ENCODE results near the gene EEPD1. TPM values are rescaled to one million over a fixed set of nuclear protein-coding genes. Genes with fewer than 3 reads are reported as not detected.
A peak's percentile ranks its signal among the peaks of the same experiment; 100 is the strongest.
"Not testable (repeated sequence)": the region's sequence is repeated elsewhere in the genome, so short reads cannot be mapped to it uniquely, and the experiment has no call there.

Gene EEPD1
- total RNA-seq, 1 donor from 2014 or later = 11.4 TPM

DNA sequence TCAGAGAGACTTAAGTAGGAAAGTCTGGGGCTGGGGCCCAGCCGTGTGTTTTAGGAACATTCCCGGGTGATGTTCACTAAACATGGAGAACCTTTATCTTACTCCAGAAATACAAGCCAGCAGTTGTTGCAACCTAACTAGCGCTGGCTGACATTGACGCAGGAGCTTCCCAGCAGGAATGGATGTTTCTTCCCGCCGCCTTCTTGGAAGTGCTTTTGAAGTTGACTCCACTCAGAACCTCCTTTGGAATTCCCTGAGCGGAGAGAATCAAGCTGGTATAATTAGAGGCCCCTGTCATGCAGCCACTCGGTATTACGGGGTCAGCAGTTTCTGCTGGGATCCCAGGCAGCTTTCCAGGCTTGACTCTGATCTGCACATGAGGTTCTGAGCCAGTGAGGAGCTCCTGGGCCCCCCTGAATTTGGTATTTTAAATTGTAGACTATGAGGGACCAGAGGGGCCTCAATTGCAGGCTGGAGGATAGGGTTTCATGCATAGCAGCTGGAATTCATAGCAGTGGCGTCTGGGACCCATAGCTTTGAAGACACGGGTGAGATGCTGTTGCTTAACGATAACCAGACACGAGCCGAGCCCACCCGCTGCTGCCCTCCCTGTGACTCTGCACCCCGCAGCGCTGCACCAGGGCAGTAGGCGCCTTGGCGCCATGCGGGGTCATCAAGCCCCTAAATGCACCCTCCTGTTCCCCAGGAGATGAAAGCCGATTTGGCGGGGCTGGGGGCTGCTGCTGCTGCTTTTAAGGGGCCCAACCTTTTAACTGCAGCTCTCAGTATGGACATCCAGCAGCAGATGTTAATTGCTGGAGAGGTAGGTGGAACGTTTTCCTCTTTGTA is 61.8 kb downstream of the EEPD1 start:
- DNase-seq (ENCODE audit: low spot score) = no peak

DNA sequence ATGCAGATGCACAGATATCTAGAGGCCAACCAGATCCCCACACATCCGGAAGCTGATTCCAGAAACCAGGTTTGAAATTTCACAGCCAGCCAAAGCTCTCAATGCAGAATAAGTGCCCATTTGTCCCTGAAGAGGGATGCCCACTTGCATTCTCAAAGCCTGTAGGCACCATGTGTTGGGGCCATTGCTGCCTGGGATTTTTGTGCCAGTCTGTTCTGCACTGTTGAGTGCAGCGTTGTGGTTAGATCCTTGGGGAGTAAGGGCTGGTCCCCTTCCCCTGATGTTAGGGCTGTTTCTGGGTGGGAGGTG is 62.4 kb downstream of the EEPD1 start:
- no peak for DNase-seq (ENCODE audit: low spot score)

DNA sequence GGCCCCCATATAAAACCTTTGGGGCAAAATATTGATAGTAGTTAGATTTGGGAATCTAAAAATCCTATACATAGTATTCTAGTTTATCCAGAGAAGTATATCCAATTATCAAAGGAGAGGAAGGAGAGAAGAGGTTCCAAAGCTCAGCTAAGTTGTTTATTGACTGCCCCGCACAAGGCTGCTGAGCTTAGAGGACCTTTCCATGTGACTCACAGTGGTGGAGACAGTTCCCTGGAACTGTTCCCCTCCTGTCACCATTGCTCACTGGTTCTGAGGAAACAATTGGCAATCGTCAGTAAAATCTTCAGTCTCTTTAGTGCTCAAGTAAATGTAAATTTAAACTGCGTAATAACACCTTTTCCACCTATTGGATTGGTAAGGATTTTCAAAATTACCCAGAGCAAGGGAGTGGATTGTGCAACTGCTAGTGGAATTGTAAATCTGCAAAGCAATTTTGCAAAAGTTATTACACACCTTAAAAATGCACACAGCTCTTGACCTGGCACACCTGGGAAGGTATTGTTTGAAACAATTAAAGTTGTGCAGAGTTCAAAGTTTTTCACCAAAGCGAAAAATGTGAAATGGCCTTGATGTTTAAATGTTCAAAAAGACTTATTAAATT is 63.1 kb downstream of the EEPD1 start:
- no peak for DNase-seq (ENCODE audit: low spot score)

DNA sequence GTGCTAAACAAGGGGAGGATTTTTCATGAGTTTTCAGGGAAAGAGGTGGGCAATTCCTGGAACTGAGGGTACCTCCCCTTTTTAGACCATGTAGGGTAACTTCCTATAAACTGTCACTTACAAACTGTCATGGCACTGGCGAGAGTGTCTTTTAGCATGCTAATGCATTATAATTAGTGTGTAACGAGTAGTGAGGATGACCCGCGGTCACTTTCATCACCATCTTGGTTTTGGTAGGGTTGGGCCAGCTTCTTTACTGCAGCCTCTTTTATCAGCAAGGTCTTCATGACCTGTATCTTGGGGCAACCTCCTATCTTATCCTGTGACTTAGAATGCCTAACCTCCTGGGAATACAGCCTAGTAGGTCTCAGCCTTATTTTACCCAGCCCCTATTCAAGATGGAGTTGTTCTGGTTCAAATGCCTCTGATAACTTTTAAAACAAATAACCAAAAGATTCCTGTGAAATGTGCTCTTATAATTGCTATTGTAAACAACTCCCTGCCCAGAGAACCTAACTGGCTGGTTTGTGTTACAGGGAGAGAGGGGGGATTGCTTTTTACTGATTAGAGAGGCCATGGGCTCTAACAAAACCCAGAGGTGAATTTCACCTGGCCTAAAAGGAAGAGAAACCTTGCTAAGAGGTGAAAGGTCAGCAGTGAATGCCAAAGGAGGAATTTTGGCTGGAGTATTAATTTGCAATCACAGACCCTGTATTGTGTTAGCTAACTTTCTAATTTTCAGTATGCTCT is 64.3 kb downstream of the EEPD1 start:
- DNase-seq (ENCODE audit: low spot score) = no peak

DNA sequence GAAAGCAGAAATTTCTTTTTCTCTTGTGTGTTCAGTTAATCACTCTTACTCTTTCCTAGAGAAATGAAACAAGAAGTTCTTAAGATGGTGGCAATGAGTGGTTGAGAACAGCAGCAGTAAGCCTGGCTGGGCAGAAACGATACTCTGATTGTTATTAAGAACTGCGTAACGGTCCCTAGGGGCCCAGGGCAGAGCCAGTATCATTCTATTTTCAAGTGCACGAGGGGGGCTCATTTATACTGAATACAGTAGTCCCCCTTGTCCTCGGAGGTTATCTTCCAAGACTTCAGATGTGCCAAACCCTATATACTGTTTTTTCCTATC is 64.9 kb downstream of the EEPD1 start:
- DNase-seq (ENCODE audit: low spot score) = no peak

DNA sequence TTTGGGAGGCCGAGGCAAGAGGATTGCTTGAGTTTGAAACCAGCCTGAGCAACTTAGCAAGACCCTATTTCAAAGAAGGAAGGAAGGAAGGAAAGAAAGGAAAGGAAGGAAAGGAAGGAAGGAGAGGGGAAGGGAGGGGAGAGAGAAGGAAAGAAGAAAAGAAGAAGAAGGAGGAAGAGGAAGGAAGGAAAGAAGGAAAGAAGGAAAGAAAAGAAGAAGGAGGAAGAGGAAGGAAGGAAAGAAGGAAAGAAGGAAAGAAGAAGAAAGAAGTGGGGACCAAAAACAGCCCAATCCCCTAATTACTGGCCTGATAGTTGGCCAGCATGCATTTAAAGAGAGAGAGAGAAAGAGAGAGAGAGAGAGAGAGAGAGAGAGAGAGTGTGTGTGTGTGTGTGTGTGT is 66.4 kb downstream of the EEPD1 start:
- no peak for DNase-seq (ENCODE audit: low spot score)

DNA sequence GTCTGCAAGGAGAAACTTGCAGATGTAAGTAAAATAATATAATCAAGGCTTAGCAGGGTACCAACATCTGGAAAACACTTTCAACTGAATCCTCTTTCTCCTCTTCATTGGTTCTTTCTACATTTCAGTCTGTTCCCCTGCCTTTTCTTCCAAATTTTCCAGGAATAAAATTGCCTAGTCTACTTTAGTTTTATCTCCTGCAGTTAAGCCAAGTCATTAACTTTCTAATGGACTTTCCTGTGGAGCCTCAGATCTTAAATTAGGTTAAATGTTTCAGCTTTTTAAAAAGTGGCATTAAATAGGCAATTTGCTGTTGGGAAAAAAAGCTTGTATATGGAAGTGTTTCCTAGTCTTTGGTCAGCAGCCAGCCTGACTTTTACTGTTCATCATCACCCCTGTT is 70.8 kb downstream of the EEPD1 start:
- no peak for DNase-seq (ENCODE audit: low spot score)

DNA sequence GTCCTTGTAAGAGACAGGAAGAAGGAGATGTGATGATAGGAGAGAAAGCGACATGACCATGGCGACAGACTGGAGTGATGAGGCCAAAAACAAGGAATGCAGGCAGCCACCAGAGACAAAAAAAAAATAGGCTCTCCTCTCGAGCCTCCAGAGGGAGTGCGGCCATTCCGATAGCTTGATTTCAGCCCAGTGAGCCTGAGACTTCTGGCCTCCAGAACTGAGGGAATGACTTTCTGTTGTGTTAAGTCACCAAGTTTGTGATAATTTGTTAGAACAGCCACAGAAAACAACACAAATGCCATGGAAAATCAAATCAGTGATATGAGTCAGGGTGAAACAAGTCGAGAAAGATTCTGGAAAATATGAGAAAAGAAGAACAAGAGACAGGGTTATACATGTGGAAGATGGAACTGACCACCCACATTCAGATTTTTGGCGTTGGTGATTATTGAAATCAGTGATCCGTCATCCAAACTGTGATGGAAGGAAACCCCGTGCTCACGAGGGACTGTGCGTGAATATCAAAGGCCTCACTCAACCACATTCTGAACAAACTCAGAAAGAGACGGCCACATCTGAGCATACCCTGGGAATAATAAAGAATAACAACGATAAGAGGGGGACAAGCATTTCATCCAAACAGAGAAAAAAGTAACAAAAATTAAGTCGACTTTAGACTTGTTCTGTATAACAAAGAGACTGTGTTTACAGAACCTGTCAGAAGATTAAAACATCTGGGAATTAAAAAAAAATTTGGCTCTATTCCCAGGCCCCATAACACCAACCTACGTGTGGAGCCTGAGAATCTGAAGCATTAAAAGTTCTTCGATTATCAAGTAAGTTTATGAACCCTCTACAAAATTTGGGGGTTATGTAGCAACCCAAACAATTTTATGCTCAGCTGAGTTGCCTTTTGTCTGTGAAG is 72.1 kb downstream of the EEPD1 start:
- DNase-seq (ENCODE audit: low spot score) = no peak

DNA sequence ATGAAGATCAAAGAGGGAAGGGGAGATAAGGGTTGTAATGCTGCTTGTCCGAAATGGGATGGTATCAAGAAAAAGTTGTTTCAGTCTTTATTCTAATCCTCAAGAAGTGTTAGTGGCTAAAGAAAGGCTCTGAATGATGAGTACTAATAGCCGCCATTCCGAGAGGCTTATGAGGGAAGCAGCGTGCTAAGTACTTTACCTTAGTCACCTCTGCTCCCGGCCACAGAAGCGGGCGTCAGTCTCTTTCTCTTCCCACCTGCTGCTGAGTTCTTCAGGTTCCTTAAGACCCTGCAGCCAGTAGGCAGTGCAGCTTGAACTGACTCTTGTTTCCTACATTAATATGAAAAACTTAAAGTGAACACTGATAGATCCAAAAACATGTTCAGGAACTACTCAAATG is 73.1 kb downstream of the EEPD1 start:
- no peak for DNase-seq (ENCODE audit: low spot score)

DNA sequence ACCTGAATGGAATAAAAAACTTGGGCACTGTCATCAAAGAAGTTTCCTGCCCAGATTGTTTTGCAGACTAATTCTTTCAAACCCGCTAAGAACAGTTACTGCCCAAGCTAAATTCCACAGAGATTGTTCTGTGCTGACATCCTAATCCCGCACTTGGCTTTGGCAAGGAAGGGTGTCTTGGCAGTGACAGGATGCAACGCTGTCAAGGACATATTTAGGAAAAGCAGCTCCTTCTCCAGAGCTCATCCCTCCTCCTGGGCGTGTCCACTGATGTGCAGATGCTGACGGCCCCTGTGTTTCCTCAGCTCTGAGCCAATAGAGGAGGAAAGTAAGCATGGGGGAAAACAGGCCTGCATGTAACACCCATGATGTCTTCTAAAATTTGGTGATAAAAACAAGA is 74.2 kb downstream of the EEPD1 start:
- DNase-seq (ENCODE audit: low spot score) = peak; percentile 81

DNA sequence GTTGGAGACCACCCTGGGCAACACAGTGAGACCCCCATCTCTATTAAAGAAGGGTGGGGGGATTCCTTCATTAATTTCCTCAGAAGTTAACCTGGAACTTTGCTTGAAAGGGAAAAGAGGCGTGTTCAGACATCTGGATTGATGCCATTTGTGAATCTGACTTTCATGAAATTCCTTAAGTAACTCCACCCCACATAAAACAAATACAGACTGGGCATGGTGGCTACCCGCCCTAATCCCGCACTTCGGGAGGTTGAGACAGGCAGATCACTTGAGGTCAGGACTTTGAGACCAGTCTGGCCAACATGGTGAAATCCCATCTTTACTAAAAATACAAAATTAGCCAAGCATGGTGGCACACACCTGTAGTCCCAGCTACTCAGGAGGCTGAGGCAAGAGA is 75.0 kb downstream of the EEPD1 start:
- DNase-seq (ENCODE audit: low spot score) = no peak

DNA sequence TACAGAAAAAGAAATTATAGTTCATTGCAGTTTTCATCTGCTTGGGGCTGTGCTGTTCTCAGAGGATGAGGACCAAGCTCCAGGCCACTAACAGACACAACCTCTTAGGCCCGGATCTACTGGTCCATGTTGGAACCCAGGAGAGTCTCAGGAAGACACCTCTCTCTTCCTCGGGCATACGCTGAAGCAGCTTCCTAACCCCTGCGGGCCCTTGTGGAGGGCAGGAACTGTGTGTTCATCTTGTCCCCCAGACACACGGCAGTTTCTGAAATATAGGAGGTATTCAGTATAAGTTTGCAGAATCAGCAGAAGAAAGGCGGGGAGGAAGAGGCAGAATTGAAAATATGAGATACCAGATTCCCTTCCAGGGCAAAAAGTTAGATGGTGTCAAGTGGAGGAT is 78.4 kb downstream of the EEPD1 start:
- no peak for DNase-seq (ENCODE audit: low spot score)

DNA sequence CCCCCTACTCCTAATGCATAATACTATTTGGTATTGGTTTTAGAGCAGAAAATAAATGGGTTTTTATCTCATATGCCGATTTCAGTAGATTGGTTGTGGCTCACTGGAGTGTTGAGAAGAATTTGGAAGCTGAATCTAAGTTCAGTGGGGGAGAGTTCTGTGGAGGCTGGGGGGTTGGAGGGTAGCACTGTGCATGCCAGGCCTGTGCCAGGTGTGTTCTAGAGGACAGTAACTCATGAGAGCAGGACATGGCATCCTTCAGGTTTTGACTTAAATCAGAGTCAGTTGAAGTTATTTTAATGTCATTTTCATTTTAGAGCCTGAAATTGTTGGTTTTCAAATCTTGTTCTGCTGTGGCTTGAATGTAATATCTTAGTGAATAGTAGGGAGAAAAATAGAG is 79.5 kb downstream of the EEPD1 start:
- no peak for DNase-seq (ENCODE audit: low spot score)

DNA sequence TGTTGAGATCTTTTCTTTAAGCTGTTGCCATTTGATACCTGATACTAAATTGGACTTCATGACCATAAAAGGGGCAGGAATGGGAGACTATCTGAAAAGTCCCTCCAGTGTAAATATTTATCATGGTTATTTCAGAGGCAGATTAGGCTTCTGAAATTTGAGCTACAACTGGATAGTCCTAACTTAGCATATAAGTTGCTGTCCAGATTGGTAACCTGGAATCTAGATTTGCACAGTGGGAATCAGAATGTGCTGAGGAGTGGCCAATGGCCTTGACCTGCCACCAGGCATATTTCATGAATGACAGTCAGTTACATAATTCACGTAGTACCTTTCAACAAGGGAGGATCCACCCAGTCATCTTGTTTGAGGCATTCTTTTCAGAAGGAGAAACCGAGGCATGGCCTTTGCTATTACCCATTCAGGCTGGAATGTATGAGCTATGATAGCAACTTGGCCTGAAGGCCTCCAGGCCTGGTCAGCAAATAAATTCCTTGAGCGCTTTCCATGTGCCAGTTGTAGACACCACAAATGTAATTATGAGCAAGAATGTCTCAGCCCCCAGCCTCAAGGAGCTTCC is 80.0 kb downstream of the EEPD1 start:
- DNase-seq (ENCODE audit: low spot score) = no peak

DNA sequence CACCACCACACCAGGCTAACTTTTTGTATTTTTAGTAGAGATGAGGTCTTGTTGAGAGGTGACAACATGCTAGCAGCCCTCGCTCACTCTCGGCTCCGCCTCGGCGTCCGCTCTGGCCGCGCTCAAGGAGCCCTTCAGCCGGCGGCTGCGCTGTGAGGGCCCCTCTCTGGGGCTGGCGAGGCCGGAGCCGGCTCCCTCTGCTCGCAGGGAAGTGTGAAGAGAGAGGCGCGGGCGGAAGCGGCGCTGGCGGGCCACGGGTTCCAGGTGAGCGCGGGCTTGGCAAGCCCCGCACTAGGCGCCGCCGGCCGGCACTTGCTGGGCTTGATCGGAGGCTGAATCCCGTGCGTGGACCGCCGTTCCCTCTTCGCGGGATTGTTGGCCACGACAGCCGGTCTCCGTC is 83.0 kb downstream of the EEPD1 start:
- no peak for DNase-seq (ENCODE audit: low spot score)

DNA sequence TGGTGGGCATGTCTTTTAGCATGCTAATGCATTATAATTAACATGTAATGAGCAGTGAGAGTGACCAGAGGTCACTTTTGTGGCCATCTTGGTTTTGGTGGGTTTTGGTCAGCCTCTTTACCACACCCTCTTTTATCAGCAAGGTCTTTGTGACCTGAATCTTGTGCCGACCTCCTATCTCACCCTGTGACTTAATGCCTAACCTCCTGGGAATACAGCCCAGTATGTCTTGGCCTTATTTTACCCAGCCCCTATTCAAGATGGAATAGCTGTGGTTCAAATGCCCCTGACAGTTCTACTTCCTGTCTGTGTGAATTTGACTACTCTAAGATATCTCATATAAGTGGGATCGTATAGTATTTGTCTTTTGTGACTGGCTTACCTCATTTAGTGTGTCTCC is 85.1 kb downstream of the EEPD1 start:
- no peak for DNase-seq (ENCODE audit: low spot score)

DNA sequence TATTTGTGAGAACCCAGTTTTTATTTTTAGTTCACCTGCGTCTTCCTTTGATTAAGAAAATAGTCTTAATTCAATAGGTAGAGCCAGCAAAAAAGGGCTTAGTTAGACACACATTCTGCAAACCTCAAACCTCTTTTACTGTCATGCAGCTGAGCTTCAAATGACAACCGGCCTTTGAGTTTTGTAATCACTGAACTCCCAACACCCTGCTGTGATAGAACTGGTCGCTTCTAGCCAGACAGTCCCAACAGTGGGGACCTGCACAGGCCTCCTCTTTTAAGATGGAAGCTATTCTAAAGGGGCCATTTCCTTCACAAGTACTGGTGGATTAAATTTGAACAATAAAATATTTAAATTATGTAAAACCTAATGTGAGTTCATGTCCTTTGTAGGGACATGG is 90.3 kb downstream of the EEPD1 start:
- DNase-seq (ENCODE audit: low spot score) = not testable (repeated sequence)

DNA sequence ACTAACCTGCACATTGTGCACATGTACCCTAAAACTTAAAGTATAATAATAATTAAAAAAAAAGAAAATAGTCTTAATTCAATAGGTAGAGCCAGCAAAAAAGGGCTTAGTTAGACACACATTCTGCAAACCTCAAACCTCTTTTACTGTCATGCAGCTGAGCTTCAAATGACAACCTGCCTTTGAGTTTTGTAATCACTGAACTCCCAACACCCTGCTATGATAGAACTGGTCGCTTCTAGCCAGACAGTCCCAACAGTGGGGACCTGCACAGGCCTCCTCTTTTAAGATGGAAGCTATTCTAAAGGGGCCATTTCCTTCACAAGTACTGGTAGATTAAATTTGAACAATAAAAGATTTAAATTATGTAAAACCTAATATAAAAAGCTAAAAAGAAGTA is 90.9 kb downstream of the EEPD1 start:
- DNase-seq (ENCODE audit: low spot score) = not testable (repeated sequence)

DNA sequence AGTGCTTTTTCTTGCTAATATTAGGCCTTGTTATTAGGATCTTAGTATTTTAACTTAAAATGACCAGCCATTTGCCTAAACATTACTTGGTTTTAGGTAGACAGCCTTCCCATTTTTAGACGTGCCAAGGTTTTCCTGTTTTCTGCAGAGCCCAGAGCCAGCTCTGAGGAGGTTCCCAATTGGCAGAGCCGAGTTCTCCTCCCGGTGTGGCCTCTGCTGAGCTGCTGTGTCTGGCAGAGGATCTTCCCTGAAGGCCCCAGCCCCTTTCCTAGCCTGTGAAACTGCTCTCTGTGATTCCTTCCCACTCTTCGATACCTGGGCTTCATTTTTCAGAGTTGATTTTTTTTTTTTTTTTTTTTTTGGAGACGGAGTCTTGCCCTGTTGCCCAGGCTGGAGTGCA is 91.4 kb downstream of the EEPD1 start:
- no peak for DNase-seq (ENCODE audit: low spot score)

DNA sequence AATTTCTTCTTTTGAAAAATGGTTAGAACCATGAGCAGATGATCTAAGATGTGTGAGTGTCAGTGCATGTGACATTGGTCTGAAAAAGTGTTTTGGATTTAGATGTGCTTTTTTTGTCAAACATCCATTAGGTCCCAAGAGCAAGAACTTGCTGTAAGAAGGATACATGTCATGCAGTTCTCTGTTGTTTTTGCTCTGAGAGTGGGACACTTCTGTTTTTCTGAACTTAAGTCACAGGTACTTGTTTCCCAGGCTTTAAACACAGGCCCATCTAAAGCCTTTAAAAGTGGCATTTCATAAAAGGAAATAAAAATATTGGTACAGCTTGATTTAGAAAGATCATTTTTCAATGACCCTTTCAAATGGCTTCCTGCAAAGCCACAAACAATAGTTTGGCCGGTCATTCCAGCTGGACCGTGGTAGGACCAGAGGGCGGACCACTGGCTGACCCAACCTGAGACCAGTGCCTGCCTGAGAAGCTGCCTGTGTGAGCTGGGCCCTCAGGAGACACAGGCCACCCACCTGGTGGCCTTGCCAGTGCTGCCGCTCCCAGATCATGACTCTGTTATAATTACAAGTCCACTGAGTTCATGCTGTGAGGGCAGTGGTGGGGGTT is 92.7 kb downstream of the EEPD1 start:
- DNase-seq (ENCODE audit: low spot score) = no peak

DNA sequence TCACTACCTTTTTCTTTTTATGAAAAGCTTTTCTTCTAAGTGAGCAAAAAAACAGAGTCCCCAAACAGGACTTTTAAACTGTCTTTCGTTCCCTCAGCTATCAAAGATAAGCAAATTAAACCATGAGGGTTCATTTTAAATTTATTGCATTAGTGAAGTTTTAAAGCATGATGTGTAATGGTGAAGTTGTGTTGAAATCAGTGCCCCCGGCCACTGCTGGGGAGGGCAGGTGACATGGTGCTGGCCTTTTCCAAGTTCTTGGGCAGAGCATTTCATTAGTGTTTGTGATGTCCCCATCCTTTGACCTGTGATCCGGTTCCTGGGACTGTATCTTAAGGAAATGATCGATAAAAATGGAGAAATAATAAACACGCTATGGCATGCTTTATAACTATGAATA is 96.0 kb downstream of the EEPD1 start:
- DNase-seq (ENCODE audit: low spot score) = no peak

All from ureter (tissue), 1 donor.